Mucosa of rectum (tissue), 2 donors: Measurements from ENCODE around the gene NEDD4L.

ENCODE experiments used
- H3K27ac ChIP-seq, 2 donors: one replicate each; pipeline ENCODE4 v1.7.0; 2013; ENCODE audit warnings: inconsistent platforms in 2 of 2, low read depth in 2 of 2, low read length in 2 of 2
- H3K27me3 ChIP-seq, 2 donors: one replicate each; pipeline ENCODE4 v1.7.0; 2013; ENCODE audit warnings: low read length in 2 of 2; ENCODE audit not compliant: control insufficient read depth in 2 of 2, insufficient read depth in 2 of 2
- H3K36me3 ChIP-seq, 2 donors: one replicate each; pipeline ENCODE4 v1.7.0; 2013; ENCODE audit warnings: low read length in 2 of 2; ENCODE audit not compliant: control insufficient read depth in 2 of 2, insufficient read depth in 2 of 2
- H3K4me1 ChIP-seq, 2 donors: one replicate each; pipeline ENCODE4 v1.7.0; 2013; ENCODE audit warnings: low read length in 2 of 2, mild to moderate bottlenecking in 1 of 2; ENCODE audit not compliant: control insufficient read depth in 2 of 2, insufficient read depth in 2 of 2
- H3K4me3 ChIP-seq, 2 donors: one replicate each; pipeline ENCODE4 v1.7.0; 2013; ENCODE audit warnings: low read length in 2 of 2
- H3K9ac ChIP-seq, 2 donors: one replicate each; pipeline ENCODE4 v1.7.0; 2013; ENCODE audit warnings: low read length in 2 of 2, low read depth in 1 of 2, mild to moderate bottlenecking in 1 of 2
- H3K9me3 ChIP-seq, 2 donors: one replicate each; pipeline ENCODE4 v1.7.0; 2013; ENCODE audit warnings: low read length in 2 of 2; ENCODE audit not compliant: control insufficient read depth in 2 of 2
- donor health status: healthy.
- donor health status: Normal muscosa, but diverticular disease.

NEDD4L gene

DNA sequence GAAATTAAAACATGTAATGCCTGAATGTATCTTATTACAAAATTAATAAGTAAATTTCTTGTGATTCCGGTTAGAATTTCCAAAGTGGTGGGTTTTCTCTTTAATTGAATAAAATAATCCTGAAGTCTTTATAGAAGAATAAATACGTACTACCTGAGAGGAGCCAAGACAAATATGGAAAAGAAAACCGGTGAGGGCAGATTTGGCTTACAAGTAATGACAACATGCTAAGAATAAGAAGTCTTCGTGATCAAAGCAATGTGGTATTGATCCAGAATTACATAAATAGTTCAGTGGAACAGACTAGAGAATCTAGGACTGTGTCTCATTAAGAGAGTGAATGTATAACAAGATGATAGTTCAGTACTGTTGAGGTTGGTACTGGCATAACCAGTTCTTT, 167.5 kb downstream of the NEDD4L start:
- H3K36me3 ChIP-seq, result no peaks in the 10 kb centered on the region

DNA sequence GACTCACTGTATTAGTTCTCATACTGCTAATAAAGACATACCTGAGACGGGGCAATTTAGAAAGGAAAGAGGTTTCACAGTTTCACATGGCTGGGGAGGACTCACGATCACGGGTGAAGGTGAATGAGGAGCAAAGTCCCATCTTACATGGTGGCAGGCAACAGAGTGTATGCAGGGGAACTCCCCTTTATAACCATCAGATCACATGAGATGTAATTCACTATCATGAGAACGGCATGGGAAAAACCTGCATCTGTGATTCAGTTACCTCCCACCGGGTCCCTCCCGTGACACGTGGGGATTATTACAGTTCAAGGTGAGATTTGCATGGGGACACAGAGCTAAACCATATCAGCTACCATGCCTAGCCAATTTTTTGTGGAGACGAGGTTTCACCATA, 168.2 kb downstream of the NEDD4L start:
- Histone ChIP-seq H3K27me3 (no peaks in the 10 kb centered on the region), H3K27ac (no peak overlapping the region), H3K9me3 (no peaks in the 10 kb centered on the region), H3K4me3 (peak overlapping the region in 1 of 2 donors; percentile 37), H3K9ac (peak overlapping the region in 1 of 2 donors; percentile 22), H3K4me1 (peaks cover 12 to 40% of the 10 kb centered on the region in 2 donors), H3K36me3 (no peaks in the 10 kb centered on the region)

More for the DNA sequence above, 167.5 kb downstream of the NEDD4L start:
- H3K27ac ChIP-seq, result peak overlapping the region in 1 of 2 donors; percentile 30
- peaks cover 12 to 32% of the 10 kb centered on the region in 2 donors for H3K4me1 ChIP-seq
- no peak overlapping the region for H3K4me3 ChIP-seq
- H3K9ac ChIP-seq, result peak overlapping the region in 1 of 2 donors; percentile 22
- no peaks in the 10 kb centered on the region for H3K27me3 ChIP-seq
- no peaks in the 10 kb centered on the region for H3K9me3 ChIP-seq

DNA sequence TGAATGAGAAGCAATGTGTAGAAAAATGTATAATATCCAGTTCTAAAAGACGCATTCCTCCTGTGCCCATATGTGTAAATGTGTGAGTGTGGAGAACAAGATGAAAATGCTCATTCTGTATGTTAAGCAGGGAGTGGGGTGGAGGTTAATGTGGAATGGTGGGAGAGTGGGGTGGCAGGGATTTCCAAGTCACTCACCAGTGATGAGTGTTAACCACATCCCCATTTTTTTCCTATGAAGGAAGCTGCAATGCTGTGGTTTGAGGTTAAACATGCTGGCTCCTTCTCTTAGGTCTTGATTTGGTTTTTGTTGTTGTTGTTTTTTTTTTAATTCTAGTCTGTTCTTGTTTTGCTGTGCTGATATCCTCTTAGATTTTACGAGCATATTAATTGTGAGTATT, 169.4 kb downstream of the NEDD4L start:
- H3K9me3 ChIP-seq, result no peaks in the 10 kb centered on the region
- H3K4me1 ChIP-seq, result peaks cover 12 to 43% of the 10 kb centered on the region in 2 donors
- no peak overlapping the region for H3K27ac ChIP-seq
- no peak overlapping the region for H3K9ac ChIP-seq
- no peak overlapping the region for H3K4me3 ChIP-seq
- no peaks in the 10 kb centered on the region for H3K27me3 ChIP-seq
- no peaks in the 10 kb centered on the region for H3K36me3 ChIP-seq

DNA sequence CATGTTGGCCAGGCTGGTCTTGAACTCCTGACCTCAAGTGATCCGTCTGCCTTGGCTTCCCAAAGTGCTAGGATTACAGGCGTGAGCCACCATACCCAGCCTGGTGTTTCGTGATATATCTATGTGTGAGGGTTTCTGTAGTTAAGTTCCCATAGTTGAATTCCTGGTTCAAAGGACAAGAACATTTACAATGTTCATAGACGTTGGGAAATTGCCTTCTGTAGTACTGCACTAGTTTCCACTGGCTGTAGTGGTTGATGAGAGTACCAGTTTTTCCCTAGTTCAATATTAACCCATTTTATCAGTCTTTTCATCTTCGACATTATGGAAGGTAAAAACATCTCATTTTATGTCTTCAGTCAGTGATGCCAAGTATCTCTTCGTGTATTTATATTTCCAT, 171.0 kb downstream of the NEDD4L start:
- no peak overlapping the region for H3K9ac ChIP-seq
- H3K9me3 ChIP-seq, result no peaks in the 10 kb centered on the region
- H3K36me3 ChIP-seq, result no peaks in the 10 kb centered on the region
- no peak overlapping the region for H3K4me3 ChIP-seq
- H3K4me1 ChIP-seq, result peaks cover 12 to 44% of the 10 kb centered on the region in 2 donors
- H3K27me3 ChIP-seq, result no peaks in the 10 kb centered on the region
- H3K27ac ChIP-seq, result peak overlapping the region; percentile 40 to 42

DNA sequence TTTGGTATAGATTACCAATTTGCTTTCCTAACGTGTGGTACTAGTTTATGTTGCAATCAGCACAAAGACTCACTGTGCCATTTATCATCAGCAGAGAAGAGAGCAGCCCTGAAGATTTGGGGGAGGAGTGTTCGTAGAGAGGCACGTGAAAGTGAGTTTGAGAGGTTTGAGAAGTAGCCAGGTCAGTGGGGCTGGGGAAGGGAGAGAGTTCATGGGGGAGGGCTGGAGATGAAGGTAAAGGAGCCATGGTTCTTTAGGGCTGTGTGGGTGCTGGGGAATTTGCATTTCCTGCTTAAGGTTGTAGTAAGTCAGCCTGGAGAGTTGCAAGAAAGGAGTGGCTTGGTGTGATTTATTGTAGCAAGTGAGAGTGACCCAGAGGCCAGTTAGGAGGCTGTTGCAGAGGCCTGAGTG, 172.1 kb downstream of the NEDD4L start:
- Histone ChIP-seq H3K27ac (peak overlapping the region; percentile 56 to 83), H3K4me3 (peak overlapping the region in 1 of 2 donors; percentile 47), H3K4me1 (peaks cover 12 to 44% of the 10 kb centered on the region in 2 donors), H3K9ac (peak overlapping the region in 1 of 2 donors; percentile 39), H3K27me3 (no peaks in the 10 kb centered on the region), H3K9me3 (no peaks in the 10 kb centered on the region), H3K36me3 (no peaks in the 10 kb centered on the region)

DNA sequence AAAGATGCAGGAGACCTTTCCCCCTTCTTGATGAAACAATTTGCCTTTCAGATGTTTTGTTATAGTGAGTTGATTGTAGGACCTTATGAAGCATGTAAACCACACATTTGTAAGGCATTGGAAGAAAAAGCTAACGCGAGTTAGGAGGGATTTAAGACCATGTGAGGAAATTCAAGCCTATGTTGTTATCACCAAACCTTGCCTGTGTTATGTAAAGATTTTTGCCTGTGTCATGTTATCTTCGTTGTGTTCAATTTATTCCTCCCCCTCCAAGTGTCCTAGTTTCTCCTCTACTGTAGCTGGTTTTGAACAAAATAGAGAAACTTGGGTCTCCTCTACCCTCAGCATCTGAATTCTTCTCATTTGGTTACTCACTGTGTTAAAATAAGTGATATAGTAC, 173.0 kb downstream of the NEDD4L start:
- Histone ChIP-seq H3K4me1 (peaks cover 12 to 49% of the 10 kb centered on the region in 2 donors), H3K9me3 (no peaks in the 10 kb centered on the region), H3K27ac (no peak overlapping the region), H3K27me3 (no peaks in the 10 kb centered on the region), H3K36me3 (no peaks in the 10 kb centered on the region), H3K9ac (no peak overlapping the region), H3K4me3 (no peak overlapping the region)

DNA sequence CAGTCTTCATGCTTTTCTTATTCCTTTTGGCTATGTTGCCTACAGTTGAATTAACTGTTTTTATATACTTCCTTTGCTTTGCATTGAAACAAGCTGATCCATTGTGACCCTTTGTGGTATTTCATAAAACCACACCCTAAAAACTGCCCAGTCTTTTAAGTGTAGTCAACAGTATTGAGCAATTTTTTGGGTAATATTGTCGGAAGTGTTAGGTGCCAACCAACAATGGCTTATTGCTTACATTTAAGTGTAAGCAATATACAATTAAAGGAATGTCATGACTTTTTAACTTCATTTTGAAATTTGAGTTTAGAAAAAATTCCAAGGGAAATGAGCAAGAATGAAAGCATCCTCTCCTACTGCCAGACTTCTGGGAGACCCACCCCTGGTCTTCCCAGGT, 174.1 kb downstream of the NEDD4L start:
- Histone ChIP-seq H3K27ac (no peak overlapping the region), H3K9ac (no peak overlapping the region), H3K4me1 (peaks cover 17 to 50% of the 10 kb centered on the region in 2 donors), H3K4me3 (no peak overlapping the region), H3K36me3 (no peaks in the 10 kb centered on the region), H3K27me3 (no peaks in the 10 kb centered on the region), H3K9me3 (no peaks in the 10 kb centered on the region)

DNA sequence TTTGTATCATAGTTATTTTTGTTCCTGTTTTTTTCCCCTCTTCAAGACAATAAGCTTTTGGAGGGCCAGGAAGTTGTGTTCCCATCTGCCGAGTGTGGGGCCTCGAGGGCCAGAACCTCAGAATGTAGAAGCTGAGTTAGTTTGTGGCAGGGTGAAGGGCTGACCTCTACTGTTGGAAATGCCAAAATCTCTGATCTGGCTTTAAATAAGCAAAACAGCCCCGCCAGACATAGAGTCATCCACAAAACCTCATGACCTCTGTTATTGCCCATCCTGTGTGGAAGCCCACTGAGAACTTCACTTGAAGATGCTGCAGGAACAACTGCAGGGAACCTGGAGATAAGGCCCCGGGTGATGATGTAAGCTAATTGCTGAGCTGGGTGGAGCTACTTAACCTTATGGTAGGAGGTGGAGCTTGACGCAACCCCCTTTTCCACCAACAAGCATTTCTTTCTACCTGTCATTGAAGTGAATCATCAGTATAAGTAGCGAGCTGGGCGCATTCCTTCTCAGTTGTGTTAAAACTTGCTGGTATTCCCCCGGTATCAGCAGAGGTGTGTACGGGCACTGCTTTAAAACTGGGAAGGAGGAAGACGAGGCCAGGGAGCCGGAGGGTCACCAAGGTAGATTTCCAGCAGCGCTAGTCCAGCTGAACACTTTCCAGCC, 177.2 kb downstream of the NEDD4L start:
- no peaks in the 10 kb centered on the region for H3K27me3 ChIP-seq

DNA sequence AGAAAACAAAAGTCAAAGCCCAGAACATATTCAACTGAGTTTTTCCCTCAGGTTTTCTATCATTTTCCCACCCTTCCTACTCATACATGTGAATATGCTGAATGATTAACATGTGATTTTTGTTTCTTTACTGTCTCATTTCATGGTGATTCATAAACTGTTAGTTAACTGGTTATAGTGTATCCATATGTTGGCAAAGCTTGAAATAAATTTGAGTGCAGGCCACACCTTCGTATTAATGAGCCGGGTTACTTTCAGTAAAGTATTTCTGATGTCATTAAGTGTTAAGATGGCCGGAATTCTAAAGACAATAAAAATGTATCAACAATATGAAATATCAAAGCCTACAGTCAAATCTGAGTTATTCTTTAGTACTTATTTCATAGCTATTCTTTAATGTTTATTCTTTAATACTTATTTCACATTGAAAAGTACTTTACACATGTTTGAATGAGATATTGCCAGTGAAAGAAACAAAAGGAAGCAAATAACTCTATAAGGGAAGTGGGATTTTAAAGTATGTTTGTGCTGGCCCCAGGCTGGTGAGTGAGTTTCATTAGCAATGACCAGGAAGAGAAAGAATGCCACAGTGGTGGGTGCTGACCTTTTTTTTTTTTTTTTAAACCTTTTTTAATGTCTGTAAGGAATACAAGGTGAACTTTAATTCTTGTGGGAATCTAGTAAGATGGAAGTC, 178.6 kb downstream of the NEDD4L start:
- Histone ChIP-seq H3K27ac (peak overlapping the region; percentile 90 to 95), H3K9me3 (no peaks in the 10 kb centered on the region), H3K9ac (peak overlapping the region; percentile 43 to 82), H3K27me3 (no peaks in the 10 kb centered on the region), H3K4me3 (peak overlapping the region; percentile 60 to 78), H3K4me1 (peaks cover 21 to 38% of the 10 kb centered on the region in 2 donors), H3K36me3 (no peaks in the 10 kb centered on the region)

More for the DNA sequence above, 177.2 kb downstream of the NEDD4L start:
- peak overlapping the region; percentile 86 to 95 for H3K27ac ChIP-seq
- peak overlapping the region; percentile 60 to 78 for H3K4me3 ChIP-seq
- peaks cover 24 to 50% of the 10 kb centered on the region in 2 donors for H3K4me1 ChIP-seq
- H3K9ac ChIP-seq, result peak overlapping the region; percentile 68 to 82
- no peaks in the 10 kb centered on the region for H3K9me3 ChIP-seq
- no peaks in the 10 kb centered on the region for H3K36me3 ChIP-seq

DNA sequence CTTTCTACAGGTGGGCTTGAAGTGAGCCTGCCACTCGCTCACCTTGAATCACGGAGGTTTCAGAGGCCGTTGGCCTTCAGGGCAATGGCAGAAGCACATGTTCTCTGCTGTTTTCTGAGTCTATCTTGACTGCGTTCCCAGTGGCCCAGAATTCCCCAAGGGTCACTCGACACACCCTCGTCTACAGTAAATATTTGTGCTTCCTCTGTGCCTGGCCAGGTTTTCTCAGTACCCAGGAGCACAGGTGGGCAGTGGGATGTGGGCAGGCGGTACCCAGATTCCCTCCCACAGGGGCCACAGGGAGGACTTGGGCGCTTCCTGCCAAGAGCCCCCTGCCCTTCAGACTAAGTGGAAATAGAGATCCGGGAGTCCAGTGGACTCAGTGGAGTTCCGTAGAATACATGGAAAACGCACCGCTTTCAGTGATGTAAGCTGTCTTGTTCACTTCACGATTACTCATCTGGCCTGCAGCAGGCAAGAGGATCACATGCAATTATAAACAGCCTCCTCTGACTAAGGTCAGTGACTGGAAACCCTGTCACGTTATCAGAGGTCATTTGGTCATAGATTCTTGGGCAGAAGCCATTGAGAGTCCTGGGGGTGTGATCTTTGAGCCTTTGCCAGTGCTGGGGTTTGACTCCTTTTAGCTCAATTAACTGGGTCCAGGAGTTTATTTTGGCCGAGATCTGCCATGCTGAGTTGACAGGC, 179.8 kb downstream of the NEDD4L start:
- no peaks in the 10 kb centered on the region for H3K27me3 ChIP-seq
- peak overlapping the region; percentile 60 to 78 for H3K4me3 ChIP-seq
- peaks cover 21 to 36% of the 10 kb centered on the region in 2 donors for H3K4me1 ChIP-seq
- H3K9me3 ChIP-seq, result no peaks in the 10 kb centered on the region
- H3K36me3 ChIP-seq, result peaks cover 0 to 5% of the 10 kb centered on the region in 2 donors
- peak overlapping the region; percentile 90 to 95 for H3K27ac ChIP-seq
- H3K9ac ChIP-seq, result peak overlapping the region; percentile 68 to 82
